Fibroblast of skin of left quadriceps (primary cell): ENCODE results near the gene LRP1-AS.
A peak's percentile ranks its signal among the peaks of the same experiment; 100 is the strongest.

ENCODE experiments used
- DNase-seq, 2 experiments: peaks; one replicate each; pipeline ENCODE4 v3.0.0-alpha.2; 2013; ENCODE audit warnings: low read depth in 2 of 2

Gene LRP1-AS

GRCh38 chr12:57146961-57147944, at the start of gene LRP1-AS:
LRP1-AS (minus strand) TSS chr12:57147619.
- no peak for DNase-seq

- DNase-seq, result no peak
Observed at GRCh38 chr12:57196956-57197355, 49.5 kb upstream of the LRP1-AS start.

- no peak for DNase-seq
Observed at GRCh38 chr12:57196439-57196838, 49.0 kb upstream of the LRP1-AS start.

- no peak for DNase-seq
Observed at GRCh38 chr12:57195611-57196371, 48.4 kb upstream of the LRP1-AS start.

GRCh38 chr12:57195186-57195585, 47.8 kb upstream of the LRP1-AS start:
- DNase-seq, result no peak

GRCh38 chr12:57194253-57194652, 46.8 kb upstream of the LRP1-AS start:
- DNase-seq, result no peak

- DNase-seq, result no peak
Observed at GRCh38 chr12:57193706-57194245, 46.4 kb upstream of the LRP1-AS start.

- no peak for DNase-seq
Observed at GRCh38 chr12:57192920-57193319, 45.5 kb upstream of the LRP1-AS start.

- DNase-seq, result no peak
Observed at GRCh38 chr12:57191410-57191809, 44.0 kb upstream of the LRP1-AS start.

- DNase-seq, result no peak
Observed at GRCh38 chr12:57190821-57191220, 43.4 kb upstream of the LRP1-AS start.

GRCh38 chr12:57190037-57190436, 42.6 kb upstream of the LRP1-AS start:
- no peak for DNase-seq

GRCh38 chr12:57188090-57188425, 40.6 kb upstream of the LRP1-AS start:
- DNase-seq, result no peak

- no peak for DNase-seq
Observed at GRCh38 chr12:57187222-57188089, 40.0 kb upstream of the LRP1-AS start.

- no peak for DNase-seq
Observed at GRCh38 chr12:57185906-57186508, 38.6 kb upstream of the LRP1-AS start.

- no peak for DNase-seq
Observed at GRCh38 chr12:57185403-57185802, 38.0 kb upstream of the LRP1-AS start.

GRCh38 chr12:57183939-57184725, 36.7 kb upstream of the LRP1-AS start:
- DNase-seq, result no peak

- peak; percentile 24 to 31 for DNase-seq
Observed at GRCh38 chr12:57182918-57183575, 35.6 kb upstream of the LRP1-AS start.

GRCh38 chr12:57181561-57182155, 34.2 kb upstream of the LRP1-AS start:
- DNase-seq, result peak; percentile 58 to 62

GRCh38 chr12:57181072-57181471, 33.7 kb upstream of the LRP1-AS start:
- no peak for DNase-seq
